MCF 10A (cell line): ENCODE data around the gene CDK3. TPM values are rescaled to one million over a fixed set of nuclear protein-coding genes. Genes with fewer than 3 reads are reported as not detected.

Experiments used
- BruUV-seq: library from RNA; stranded (reverse); fragments of 400-500 nt; replicated peaks from 2 replicates; lab custom pipeline; 2021; lab: Mats Ljungman, UMichigan
- CTCF ChIA-PET: fragments of 300-600 bp; sonication (Branson Sonifier 250); formaldehyde crosslinking; extraction: SDS; loops from one replicate; lab custom pipeline; 2021; ENCODE audit warnings: antibody characterized with exemption, inconsistent platforms; lab: Yijun Ruan, JAX
- POLR2A ChIA-PET: fragments of 300-600, 350-650 bp; sonication (Branson Sonifier 250); formaldehyde crosslinking; extraction: SDS; loops from one replicate; lab custom pipeline; 2020; ENCODE audit warnings: antibody characterized with exemption, inconsistent platforms; lab: Yijun Ruan, JAX
- DNase-seq: peaks from one replicate; pipeline ENCODE4 v3.0.0-alpha.2; 2018; ENCODE audit not compliant: unreplicated experiment
- H3K27ac Mint-ChIP-seq: one replicate; pipeline ENCODE4 v1.8.0; 2022; ENCODE audit warnings: mild to moderate bottlenecking, low read depth, mixed read lengths; ENCODE audit not compliant: unreplicated experiment
- H3K27me3 Mint-ChIP-seq: one replicate; pipeline ENCODE4 v1.8.0; 2022; ENCODE audit warnings: mixed read lengths; ENCODE audit not compliant: insufficient read depth, unreplicated experiment
- H3K36me3 Mint-ChIP-seq: one replicate; pipeline ENCODE4 v1.8.0; 2022; ENCODE audit warnings: mild to moderate bottlenecking, moderate library complexity, mixed read lengths; ENCODE audit not compliant: insufficient read depth, unreplicated experiment
- H3K4me1 Mint-ChIP-seq: one replicate; pipeline ENCODE4 v1.8.0; 2022; ENCODE audit warnings: mixed read lengths; ENCODE audit not compliant: insufficient read depth, unreplicated experiment
- H3K4me3 Mint-ChIP-seq: one replicate; pipeline ENCODE4 v1.8.0; 2022; ENCODE audit warnings: mild to moderate bottlenecking, moderate library complexity, mixed read lengths; ENCODE audit not compliant: unreplicated experiment
- H3K9me3 Mint-ChIP-seq: one replicate; pipeline ENCODE4 v1.8.0; 2022; ENCODE audit warnings: mixed read lengths; ENCODE audit not compliant: unreplicated experiment
- intact Hi-C: fragments of 100-400 bp; cut with micrococcal nuclease; formaldehyde crosslinking; loops from 2 replicates; pipeline ENCODE4 v1.14.1; 2022
- total RNA-seq: library from RNA; stranded (reverse); gene quantifications from 2 replicates; pipeline ENCODE4 v1.2.3, GENCODE V29; 2022
- TF ChIP-seq, protein P1 (sequence below): fragments of 200-600 bp; IDR thresholded peaks from one replicate; pipeline ENCODE4 v1.8.0; 2022; ENCODE audit warnings: antibody characterized with exemption, mild to moderate bottlenecking; ENCODE audit not compliant: unreplicated experiment

CDK3 gene
- total RNA-seq, 1 experiment from 2014 or later, result 5.3 TPM

DNA sequence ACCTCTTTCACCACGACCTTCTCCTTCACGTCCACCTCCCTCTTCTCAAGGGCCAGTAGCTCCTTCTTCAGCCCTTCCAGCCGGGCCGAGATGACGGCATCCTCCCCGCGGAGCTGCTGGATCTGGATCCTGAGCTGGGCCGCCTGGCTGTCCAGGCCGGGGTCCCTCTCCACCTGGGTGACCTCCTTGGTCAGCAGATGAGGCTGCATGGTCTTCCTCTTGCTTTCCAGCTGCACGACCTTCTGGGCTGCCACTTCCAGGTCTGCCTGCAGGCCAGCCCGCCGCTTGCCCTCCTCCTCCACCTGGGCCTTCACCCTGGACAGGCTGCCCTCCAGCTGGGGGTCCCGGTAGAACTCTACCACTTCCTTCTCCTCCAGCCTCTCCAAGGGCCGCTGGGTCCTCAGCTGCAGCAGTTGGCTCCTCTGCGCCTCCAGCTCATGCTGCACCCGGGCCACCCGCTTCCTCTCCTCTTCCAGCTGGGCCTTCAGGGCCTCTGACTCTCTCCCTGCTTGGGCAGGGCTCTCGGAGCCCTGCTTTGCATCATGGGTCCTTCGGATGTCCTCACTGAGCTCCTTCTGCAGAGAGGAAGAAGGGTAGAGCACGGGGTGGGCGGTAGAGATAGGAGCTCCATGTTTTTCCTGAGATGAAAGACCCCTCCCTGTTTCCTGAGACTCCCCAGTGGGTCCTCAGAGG lies 9.5 kb downstream of the CDK3 start:
- TF ChIP-seq, protein P1, sequence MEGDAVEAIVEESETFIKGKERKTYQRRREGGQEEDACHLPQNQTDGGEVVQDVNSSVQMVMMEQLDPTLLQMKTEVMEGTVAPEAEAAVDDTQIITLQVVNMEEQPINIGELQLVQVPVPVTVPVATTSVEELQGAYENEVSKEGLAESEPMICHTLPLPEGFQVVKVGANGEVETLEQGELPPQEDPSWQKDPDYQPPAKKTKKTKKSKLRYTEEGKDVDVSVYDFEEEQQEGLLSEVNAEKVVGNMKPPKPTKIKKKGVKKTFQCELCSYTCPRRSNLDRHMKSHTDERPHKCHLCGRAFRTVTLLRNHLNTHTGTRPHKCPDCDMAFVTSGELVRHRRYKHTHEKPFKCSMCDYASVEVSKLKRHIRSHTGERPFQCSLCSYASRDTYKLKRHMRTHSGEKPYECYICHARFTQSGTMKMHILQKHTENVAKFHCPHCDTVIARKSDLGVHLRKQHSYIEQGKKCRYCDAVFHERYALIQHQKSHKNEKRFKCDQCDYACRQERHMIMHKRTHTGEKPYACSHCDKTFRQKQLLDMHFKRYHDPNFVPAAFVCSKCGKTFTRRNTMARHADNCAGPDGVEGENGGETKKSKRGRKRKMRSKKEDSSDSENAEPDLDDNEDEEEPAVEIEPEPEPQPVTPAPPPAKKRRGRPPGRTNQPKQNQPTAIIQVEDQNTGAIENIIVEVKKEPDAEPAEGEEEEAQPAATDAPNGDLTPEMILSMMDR, result no peak
- Mint-ChIP-seq H3K27ac (no peak overlapping the region), H3K4me3 (no peak overlapping the region), H3K9me3 (no peaks in the 10 kb centered on the region), H3K27me3 (no peaks in the 10 kb centered on the region), H3K36me3 (peaks cover 19% of the 10 kb centered on the region), H3K4me1 (peaks cover 6% of the 10 kb centered on the region)
- no peak for DNase-seq
- intact Hi-C loops, result loop anchor here (5.0 kb wide), 2 partner anchors 62 to 248 kb away; partner anchors contain the start of genes GALR2 and SRP68
- ChIA-PET POLR2A (interaction anchor here (0.5 to 1.3 kb wide), 3 partner anchors 71 to 155 kb away, joined by 3 read pairs; partner anchors contain the start of gene WBP2), CTCF (interaction anchor here (0.5 to 1.3 kb wide), 4 partner anchors 113 to 292 kb away, joined by 3 to 5 read pairs (median 3); no protein-coding TSS in a partner anchor)
- no TSS peak for BruUV-seq

DNA sequence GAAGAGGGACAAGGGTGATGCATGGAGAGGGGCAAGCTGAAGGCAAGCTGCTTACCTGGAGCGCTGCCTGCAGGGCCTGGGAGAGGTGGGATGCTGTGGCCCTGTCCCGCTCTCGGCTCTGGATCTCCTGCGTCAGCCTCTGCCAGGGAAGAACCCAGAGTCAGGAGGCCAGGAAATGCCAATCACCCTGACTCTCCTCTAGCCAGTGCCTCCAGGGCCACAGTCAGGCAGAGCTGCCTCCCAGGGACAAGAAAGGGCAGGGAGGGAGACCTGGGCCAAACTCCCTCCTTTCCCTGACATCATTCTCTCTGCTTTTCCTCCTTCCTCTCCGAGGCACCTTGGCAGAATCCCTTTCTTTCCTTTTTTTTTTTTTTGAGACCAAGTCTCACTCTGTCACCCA lies 11.3 kb downstream of the CDK3 start:
- POLR2A ChIA-PET, result interaction anchor here (0.6 kb wide), 1 partner anchor 24 kb away, joined by 3 read pairs; no protein-coding TSS in a partner anchor
- H3K36me3 Mint-ChIP-seq, result peaks cover 20% of the 10 kb centered on the region
- H3K4me1 Mint-ChIP-seq, result no peaks in the 10 kb centered on the region
- H3K27ac Mint-ChIP-seq, result no peak overlapping the region
- DNase-seq, result no peak
- H3K4me3 Mint-ChIP-seq, result no peak overlapping the region
- TF ChIP-seq, protein P1, result no peak
- intact Hi-C loops, result loop anchor here (5.0 kb wide), 1 partner anchor 60 kb away; the partner anchor contains the start of genes GALR2 and SRP68
- no TSS peak for BruUV-seq
- CTCF ChIA-PET, result interaction anchor here (0.6 to 0.9 kb wide), 3 partner anchors 18 to 286 kb away, joined by 3 to 6 read pairs (median 3); no protein-coding TSS in a partner anchor
- no peaks in the 10 kb centered on the region for H3K27me3 Mint-ChIP-seq
- no peaks in the 10 kb centered on the region for H3K9me3 Mint-ChIP-seq

DNA sequence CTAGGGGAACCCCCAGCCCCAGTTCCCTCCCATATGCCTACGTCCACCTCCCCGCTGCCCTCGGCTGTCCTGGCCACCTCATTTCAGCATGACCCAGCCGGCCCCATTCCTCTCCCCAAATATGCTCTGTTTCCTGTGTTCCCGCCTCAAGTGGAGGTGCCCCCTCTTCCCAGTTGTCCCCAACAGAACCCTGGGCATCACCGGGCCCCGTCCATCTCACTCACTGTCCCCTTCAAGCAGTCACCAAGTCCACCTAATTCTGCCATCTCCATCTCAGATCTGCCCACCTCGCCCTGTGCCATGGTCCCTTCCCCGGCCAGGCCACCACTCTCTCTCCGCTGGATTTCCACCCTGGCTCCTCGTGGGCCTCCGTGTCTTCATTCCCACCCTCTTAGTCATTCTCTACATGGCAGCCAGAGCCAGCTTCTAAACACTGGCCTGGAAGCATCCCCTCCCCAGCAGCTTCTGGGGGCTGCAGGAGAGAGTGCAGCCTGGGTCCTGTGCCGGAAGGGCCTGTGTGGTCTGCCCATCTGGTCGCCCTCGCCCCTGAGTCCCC lies 12.8 kb downstream of the CDK3 start:
- POLR2A ChIA-PET, result interaction anchor here (1.0 to 1.5 kb wide), 3 partner anchors 58 to 109 kb away, joined by 4 read pairs; partner anchors contain the start of genes MRPL38 and SRP68
- H3K27ac Mint-ChIP-seq, result no peak overlapping the region

More for the DNA sequence above, 12.8 kb downstream of the CDK3 start:
- H3K4me3 Mint-ChIP-seq, result no peak overlapping the region
- H3K36me3 Mint-ChIP-seq, result peaks cover 20% of the 10 kb centered on the region
- no peaks in the 10 kb centered on the region for H3K4me1 Mint-ChIP-seq
- CTCF ChIA-PET, result interaction anchor here (0.6 to 3.1 kb wide), 29 partner anchors 8 to 463 kb away, joined by 3 to 19 read pairs (median 5); partner anchors contain the start of genes EVPL, EXOC7 and FBF1
- BruUV-seq, result no TSS peak
- no peak for DNase-seq
- intact Hi-C loops, result loop anchor here (5.0 kb wide), 1 partner anchor 59 kb away; the partner anchor contains the start of genes GALR2 and SRP68
- no peaks in the 10 kb centered on the region for H3K27me3 Mint-ChIP-seq
- TF ChIP-seq, protein P1, result no peak
- no peaks in the 10 kb centered on the region for H3K9me3 Mint-ChIP-seq
